Caco-2 (cell line): Measurements from ENCODE around the gene KRCC1. TPM values are rescaled to one million over a fixed set of nuclear protein-coding genes. Genes with fewer than 3 reads are reported as not detected.
"Not testable (repeated sequence)": the region's sequence is repeated elsewhere in the genome, so short reads cannot be mapped to it uniquely, and the experiment has no call there.

Experiments used
- BruUV-seq: library from RNA; stranded (reverse); fragments of 400-500 nt; replicated peaks from 2 replicates; lab custom pipeline; 2021; lab: Mats Ljungman, UMichigan
- CTCF ChIA-PET: fragments of 300-600 bp; sonication (Branson Sonifier 250); formaldehyde crosslinking; loops from one replicate; lab custom pipeline; 2022; ENCODE audit warnings: antibody characterized with exemption; lab: Charles Lee
- POLR2A ChIA-PET: fragments of 300-600 bp; sonication (Branson Sonifier 250); formaldehyde crosslinking; loops from one replicate; lab custom pipeline; 2022; ENCODE audit warnings: antibody characterized with exemption; lab: Charles Lee
- DNase-seq, 2 experiments: peaks; one replicate each; pipeline versions ENCODE4 v3.0.0 to v3.0.0-alpha.2; 2020 to 2022
- H3K27me3 ChIP-seq: replicated peaks from 2 replicates; pipeline ENCODE4 v1.6.0; 2011; ENCODE audit warnings: low read length; ENCODE audit not compliant: control insufficient read depth, insufficient read depth
- H3K36me3 ChIP-seq: 2 replicates; pipeline ENCODE4 v1.5.1; 2011; ENCODE audit warnings: low read length; ENCODE audit not compliant: control insufficient read depth, insufficient read depth
- H3K4me1 ChIP-seq: fragments of 250-450 bp; sonication (Bioruptor Pico); 2 replicates; pipeline ENCODE4 v1.5.1; 2020; ENCODE audit warnings: mild to moderate bottlenecking
- H3K4me3 ChIP-seq: 2 replicates; pipeline ENCODE4 v1.5.1; 2011; ENCODE audit warnings: low read depth, mild to moderate bottlenecking, control low read depth, low read length
- H3K9me3 ChIP-seq: fragments of 250-450 bp; sonication (Bioruptor Pico); 2 replicates; pipeline ENCODE4 v1.5.1; 2020; ENCODE audit warnings: mild to moderate bottlenecking, moderate library complexity
- H3K27ac Mint-ChIP-seq: one replicate; pipeline ENCODE4 v1.8.0; 2022; ENCODE audit warnings: mixed read lengths; ENCODE audit not compliant: unreplicated experiment
- H3K27me3 Mint-ChIP-seq: one replicate; pipeline ENCODE4 v1.8.0; 2022; ENCODE audit warnings: mixed read lengths; ENCODE audit not compliant: insufficient read depth, unreplicated experiment
- H3K36me3 Mint-ChIP-seq: one replicate; pipeline ENCODE4 v1.8.0; 2022; ENCODE audit warnings: mild to moderate bottlenecking, mixed read lengths; ENCODE audit not compliant: insufficient read depth, unreplicated experiment
- H3K4me1 Mint-ChIP-seq: one replicate; pipeline ENCODE4 v1.8.0; 2022; ENCODE audit warnings: low read depth, mixed read lengths; ENCODE audit not compliant: unreplicated experiment
- H3K4me3 Mint-ChIP-seq: one replicate; pipeline ENCODE4 v1.8.0; 2022; ENCODE audit warnings: mild to moderate bottlenecking, moderate library complexity, mixed read lengths; ENCODE audit not compliant: unreplicated experiment
- H3K9me3 Mint-ChIP-seq: one replicate; pipeline ENCODE4 v1.8.0; 2022; ENCODE audit warnings: mixed read lengths; ENCODE audit not compliant: unreplicated experiment
- intact Hi-C: fragments of 100-400 bp; cut with micrococcal nuclease; formaldehyde crosslinking; loops from one replicate; pipeline ENCODE4 v1.10.0; 2022; ENCODE audit not compliant: unreplicated experiment
- microRNA-seq: library from miRNA; unstranded; fragments of <30 nt; microRNA quantifications from one replicate; pipeline ENCODE4 v1.2.0, GENCODE V29; 2022
- total RNA-seq: library from RNA; stranded (reverse); gene quantifications from 2 replicates; pipeline ENCODE4 v1.2.3, GENCODE V29; 2022

KRCC1 gene
- total RNA-seq, 1 experiment from 2014 or later = 7.6 TPM

DNA sequence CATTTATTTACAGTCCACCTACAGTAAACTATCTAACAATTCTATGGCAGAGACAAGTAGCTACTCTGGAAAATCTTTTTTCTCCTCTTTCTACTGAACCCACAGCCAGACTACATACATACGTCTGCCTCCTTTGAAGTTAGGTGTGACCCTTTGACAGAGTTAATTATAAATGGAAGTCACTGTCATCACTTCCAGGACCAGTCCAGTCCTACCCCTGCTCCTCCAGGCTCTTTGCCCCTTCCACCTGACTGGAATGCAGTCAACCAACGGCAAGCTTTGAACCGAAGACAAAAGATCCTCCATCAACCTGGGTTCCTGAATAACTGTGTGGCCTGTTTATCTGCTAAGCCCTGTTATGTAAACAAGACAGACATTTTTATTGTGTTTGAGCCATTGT lies 74.4 kb downstream of the KRCC1 start:
- H3K9me3 Mint-ChIP-seq, H3K36me3 ChIP-seq, CTCF ChIA-PET, DNase-seq, H3K27ac Mint-ChIP-seq, H3K36me3 Mint-ChIP-seq, H3K27me3 Mint-ChIP-seq, H3K4me3 ChIP-seq, H3K9me3 ChIP-seq, intact Hi-C loops, BruUV-seq, H3K4me1 ChIP-seq, POLR2A ChIA-PET, H3K4me1 Mint-ChIP-seq, H3K4me3 Mint-ChIP-seq, H3K27me3 ChIP-seq: not testable (repeated sequence)

Small RNA genes within 50 kb of the gene (microRNA-seq; reads per million reads assigned to microRNA genes)
- not detected for gene MIR4780

Other genes starting within 250 kb of the KRCC1 start
- gene RGPD2, start 230.0 kb downstream of the KRCC1 start, total RNA-seq = 0.32 and 1.4 TPM in 2 replicates
- 18.6 and 19.4 TPM in 2 replicates for gene RNU2-63P, start 39.2 kb downstream of the KRCC1 start, total RNA-seq
- not detected in 2 replicates for gene SMYD1, start 12.0 kb upstream of the KRCC1 start, total RNA-seq
- 41.0 and 44.5 TPM in 2 replicates for gene FABP1, start 72.3 kb upstream of the KRCC1 start, total RNA-seq
- 20.0 and 23.0 TPM in 2 replicates for gene THNSL2, start 114.6 kb upstream of the KRCC1 start, total RNA-seq